PC-9 (cell line): ENCODE results near the gene COQ9.

ENCODE experiments used
- EZH2 ChIP-seq: fragments of 200-600 bp; sonication (generic); IDR thresholded peaks from 2 replicates; pipeline ENCODE4 v1.8.0; 2017; ENCODE audit warnings: antibody characterized with exemption, low read depth
- TF ChIP-seq, protein P1 (sequence below): fragments of 200-600 bp; sonication (generic); conservative IDR thresholded peaks from 2 replicates; pipeline ENCODE4 v1.6.1; 2017; ENCODE audit warnings: mixed run types, antibody characterized with exemption, mild to moderate bottlenecking, moderate library complexity

DNA sequence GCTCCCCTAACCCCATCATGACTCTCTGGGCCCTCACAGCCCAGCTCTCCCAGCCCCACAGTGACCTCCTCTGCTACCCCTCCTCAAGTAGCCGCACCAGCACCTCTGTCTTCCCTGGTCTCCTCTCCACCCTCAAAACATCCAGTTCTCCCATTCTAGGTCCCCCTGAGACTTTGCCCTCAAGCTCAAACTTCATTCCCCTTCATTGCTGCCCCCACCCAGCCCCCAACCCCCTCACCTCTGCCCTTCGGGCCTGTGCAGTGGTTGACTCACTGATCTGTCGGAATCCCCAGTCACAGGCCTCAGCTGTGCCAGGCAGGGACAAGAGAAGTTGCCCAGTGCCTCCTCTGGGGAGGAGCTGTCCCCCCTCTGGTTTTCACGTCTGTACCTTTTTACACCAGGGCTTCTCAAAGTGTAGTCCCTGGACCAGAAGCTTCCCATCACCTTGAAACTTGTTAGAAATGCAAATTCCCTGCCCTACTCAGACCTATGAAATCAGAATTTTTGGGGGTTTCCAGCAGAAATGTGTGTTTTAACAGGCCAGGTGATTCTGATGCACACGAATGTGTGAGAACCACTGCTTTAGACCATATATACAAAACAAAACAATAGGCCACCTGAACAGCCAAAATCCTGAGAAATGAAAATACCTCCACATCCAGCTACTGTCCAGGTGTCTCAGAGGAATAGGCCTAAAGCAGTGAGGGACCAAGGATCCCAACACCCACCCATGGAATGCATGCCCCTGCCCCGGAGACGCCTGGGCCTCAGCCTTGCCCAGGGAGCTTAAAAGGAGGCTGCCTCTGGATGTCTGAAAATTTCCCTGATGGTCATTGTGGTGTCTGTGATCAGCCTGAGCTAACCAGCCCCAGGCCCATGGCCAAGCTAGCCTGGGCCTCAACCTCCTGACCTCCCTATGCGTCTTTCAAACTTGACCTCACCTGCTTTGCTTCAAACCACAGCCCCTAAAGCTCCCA is 39.9 kb downstream of the COQ9 start:
- TF ChIP-seq, protein P1, sequence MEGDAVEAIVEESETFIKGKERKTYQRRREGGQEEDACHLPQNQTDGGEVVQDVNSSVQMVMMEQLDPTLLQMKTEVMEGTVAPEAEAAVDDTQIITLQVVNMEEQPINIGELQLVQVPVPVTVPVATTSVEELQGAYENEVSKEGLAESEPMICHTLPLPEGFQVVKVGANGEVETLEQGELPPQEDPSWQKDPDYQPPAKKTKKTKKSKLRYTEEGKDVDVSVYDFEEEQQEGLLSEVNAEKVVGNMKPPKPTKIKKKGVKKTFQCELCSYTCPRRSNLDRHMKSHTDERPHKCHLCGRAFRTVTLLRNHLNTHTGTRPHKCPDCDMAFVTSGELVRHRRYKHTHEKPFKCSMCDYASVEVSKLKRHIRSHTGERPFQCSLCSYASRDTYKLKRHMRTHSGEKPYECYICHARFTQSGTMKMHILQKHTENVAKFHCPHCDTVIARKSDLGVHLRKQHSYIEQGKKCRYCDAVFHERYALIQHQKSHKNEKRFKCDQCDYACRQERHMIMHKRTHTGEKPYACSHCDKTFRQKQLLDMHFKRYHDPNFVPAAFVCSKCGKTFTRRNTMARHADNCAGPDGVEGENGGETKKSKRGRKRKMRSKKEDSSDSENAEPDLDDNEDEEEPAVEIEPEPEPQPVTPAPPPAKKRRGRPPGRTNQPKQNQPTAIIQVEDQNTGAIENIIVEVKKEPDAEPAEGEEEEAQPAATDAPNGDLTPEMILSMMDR = no peak
- TF ChIP-seq EZH2 = no peak
